Keratinocyte (primary cell): ENCODE measurements around the gene SPINT3.

Source experiments
- CTCF ChIP-seq, 3 experiments: IDR thresholded peaks in 1 of 3; conservative IDR thresholded peaks in 1 of 3; optimal IDR thresholded peaks in 1 of 3; 2 replicates in 2 of 3; 3 replicates in 1 of 3; pipeline versions ENCODE3 to v1.5.1; 2011; ENCODE audit warnings: low read length in 3 of 3, mild to moderate bottlenecking in 3 of 3, moderate library complexity in 2 of 3, control low read depth in 1 of 3, inconsistent platforms in 1 of 3; ENCODE audit not compliant: insufficient read depth in 2 of 3; ENCODE audit errors: extremely low read depth in 1 of 3
- EZH2 ChIP-seq: IDR thresholded peaks from one replicate; pipeline ENCODE4 v1.6.1; 2012; ENCODE audit warnings: inconsistent platforms, mild to moderate bottlenecking, low read length, moderate library complexity

GRCh38 chr20:45555198-45555597, 39.8 kb upstream of the SPINT3 start:
- TF ChIP-seq CTCF (optimal IDR thresholded peaks at IDR 0.05 in 1 of 3, IDR thresholded peaks at IDR 0.05 in 1 of 3, conservative IDR thresholded peaks at IDR 0.05 in 1 of 3; ENCODE audit: extremely low read depth in 1 of 3, insufficient read depth in 2 of 3, low read length in 3 of 3) = no peak
- TF ChIP-seq EZH2 = no peak
